Mucosa of gallbladder (tissue), 1 donor: ENCODE data around the gene GTF2A1L. TPM values are rescaled to one million over a fixed set of nuclear protein-coding genes. Genes with fewer than 3 reads are reported as not detected.

Experiments used
- total RNA-seq: library from RNA; stranded (reverse); gene quantifications from one replicate; pipeline ENCODE4 v1.2.1, GENCODE V29; 2021
- donor health status: DM: no; HTN: no; CAD: no.

The GTF2A1L gene
- total RNA-seq, 1 donor from 2014 or later, result 6.2 TPM

Other genes starting within 250 kb of the GTF2A1L start
- gene PPP1R21, start 177.1 kb upstream of the GTF2A1L start, total RNA-seq, result 37.6 TPM
- 30.7 TPM for gene STON1, start 87.7 kb upstream of the GTF2A1L start, total RNA-seq
- 0.32 TPM for gene LHCGR, start 137.9 kb downstream of the GTF2A1L start, total RNA-seq